HepG2 (cell line): ENCODE results near the gene LLGL2. TPM values are rescaled to one million over a fixed set of nuclear protein-coding genes. Genes with fewer than 3 reads are reported as not detected.

Experiments used
- AHR ChIP-seq: IDR thresholded peaks from 2 replicates; pipeline ENCODE4 v1.6.1; 2018; ENCODE audit warnings: missing genetic modification reagents, missing compliant biosample characterization
- CAMTA2 ChIP-seq: sonication (generic); formaldehyde crosslinking; IDR thresholded peaks from 2 replicates; pipeline ENCODE4 v1.4.0; 2020; ENCODE audit warnings: mild to moderate bottlenecking, missing genetic modification reagents, borderline replicate concordance
- CBX1 ChIP-seq: IDR thresholded peaks from one replicate; pipeline ENCODE4 v1.6.1; 2016; ENCODE audit warnings: antibody characterized with exemption, low read depth
- E2F5 ChIP-seq: sonication (generic); formaldehyde crosslinking; conservative IDR thresholded peaks from 2 replicates; pipeline ENCODE4 v1.4.0; 2020; ENCODE audit warnings: missing genetic modification reagents
- HCFC1 ChIP-seq: fragments of 150-350 bp; IDR thresholded peaks from 2 replicates; pipeline ENCODE4 v1.6.1; 2014; ENCODE audit warnings: low read depth, low read length
- HOXA9 ChIP-seq: sonication (generic); formaldehyde crosslinking; IDR thresholded peaks from 2 replicates; pipeline ENCODE4 v1.8.1; 2022; ENCODE audit warnings: missing genetic modification reagents, mild to moderate bottlenecking, moderate library complexity, borderline replicate concordance
- JUND ChIP-seq: sonication (generic); formaldehyde crosslinking; IDR thresholded peaks from 2 replicates; pipeline ENCODE4 v1.8.0; 2022; ENCODE audit warnings: mild to moderate bottlenecking, missing genetic modification reagents
- MAFF ChIP-seq: IDR thresholded peaks from 2 replicates; pipeline ENCODE4 v1.6.1; 2011; ENCODE audit warnings: low read depth, low read length, improper control_type of control experiment
- MED13 ChIP-seq: sonication (generic); formaldehyde crosslinking; IDR thresholded peaks from 2 replicates; pipeline ENCODE4 v1.5.0; 2020; ENCODE audit warnings: missing genetic modification reagents
- MLX ChIP-seq: IDR thresholded peaks from 2 replicates; pipeline ENCODE4 v1.6.1; 2016
- NKX3-1 ChIP-seq: sonication (generic); formaldehyde crosslinking; IDR thresholded peaks from 2 replicates; pipeline ENCODE4 v1.5.0; 2020; ENCODE audit warnings: missing genetic modification reagents
- ONECUT2 ChIP-seq: sonication (generic); formaldehyde crosslinking; IDR thresholded peaks from 2 replicates; pipeline ENCODE4 v1.4.0; 2020; ENCODE audit warnings: missing genetic modification reagents
- PBX3 ChIP-seq: sonication (generic); formaldehyde crosslinking; IDR thresholded peaks from 2 replicates; pipeline ENCODE4 v1.8.1; 2023; ENCODE audit warnings: missing genetic modification reagents, inconsistent platforms, borderline replicate concordance
- PHF8 ChIP-seq: sonication (generic); formaldehyde crosslinking; IDR thresholded peaks from 2 replicates; pipeline ENCODE4 v1.5.0; 2020; ENCODE audit warnings: missing genetic modification reagents
- POLR2AphosphoS5 ChIP-seq: IDR thresholded peaks from 2 replicates; pipeline ENCODE4 v1.6.1; 2012; ENCODE audit warnings: low read depth, low read length
- REL ChIP-seq: sonication (generic); formaldehyde crosslinking; conservative IDR thresholded peaks from 2 replicates; pipeline ENCODE4 v1.8.0; 2022; ENCODE audit warnings: mild to moderate bottlenecking, missing genetic modification reagents, moderate library complexity
- TARDBP ChIP-seq: sonication (generic); formaldehyde crosslinking; IDR thresholded peaks from 2 replicates; pipeline ENCODE4 v1.8.0; 2022; ENCODE audit warnings: mild to moderate bottlenecking, missing genetic modification reagents
- U2AF2 ChIP-seq: fragments of 200-400 bp; formaldehyde crosslinking; IDR thresholded peaks from 2 replicates; pipeline ENCODE4 v1.6.1; 2017; ENCODE audit warnings: low read depth, mild to moderate bottlenecking, low read length
- ZBTB21 ChIP-seq: sonication (generic); formaldehyde crosslinking; IDR thresholded peaks from 2 replicates; pipeline ENCODE4 v1.4.0; 2020; ENCODE audit warnings: missing genetic modification reagents
- ZNF10 ChIP-seq: sonication (generic); formaldehyde crosslinking; IDR thresholded peaks from 2 replicates; pipeline ENCODE4 v1.4.0; 2020; ENCODE audit warnings: mild to moderate bottlenecking, low read depth, missing genetic modification reagents, borderline replicate concordance
- ZNF34 ChIP-seq: sonication (generic); formaldehyde crosslinking; IDR thresholded peaks from 2 replicates; pipeline ENCODE4 v1.4.0; 2020; ENCODE audit warnings: mild to moderate bottlenecking, missing genetic modification reagents, borderline replicate concordance
- ZNF564 ChIP-seq: sonication (generic); formaldehyde crosslinking; IDR thresholded peaks from 2 replicates; pipeline ENCODE4 v1.8.1; 2023; ENCODE audit warnings: mild to moderate bottlenecking, missing genetic modification reagents
- ZNF644 ChIP-seq: IDR thresholded peaks from 2 replicates; pipeline ENCODE4 v1.6.1; 2016; ENCODE audit warnings: low read depth
- ZNF772 ChIP-seq: sonication (generic); formaldehyde crosslinking; IDR thresholded peaks from 2 replicates; pipeline ENCODE4 v1.5.0; 2020; ENCODE audit warnings: mild to moderate bottlenecking, missing genetic modification reagents
- ZSCAN25 ChIP-seq: sonication (generic); formaldehyde crosslinking; IDR thresholded peaks from 2 replicates; pipeline ENCODE4 v1.8.0; 2022; ENCODE audit warnings: mild to moderate bottlenecking, missing genetic modification reagents
- polyA plus RNA-seq, 8 experiments: library from polyadenylated mRNA; depleted of rRNA in 3 of 8; stranded (reverse) in 7 of 8; unstranded in 1 of 8; fragments of >200 nt; fragmentation: Illumina TruSeq in 4 of 8; extraction: Trizol in 4 of 8; gene quantifications; 2 replicates each; pipeline versions ENCODE4 v1.2.1 to v1.2.3, GENCODE V29; 2011 to 2016; ENCODE audit warnings: low read depth in 4 of 8, missing spikeins in 1 of 8, mixed read lengths in 1 of 8; ENCODE audit not compliant: insufficient read depth in 1 of 8
- total RNA-seq, 5 experiments: library from RNA; depleted of rRNA; stranded (reverse); fragments of >200 nt; fragmentation: Illumina TruSeq; extraction: Trizol; gene quantifications; 2 replicates each; pipeline ENCODE4 v1.2.3, GENCODE V29; 2016; ENCODE audit warnings: low read depth in 1 of 5
- TF ChIP-seq, protein P1 (sequence below): sonication (generic); formaldehyde crosslinking; IDR thresholded peaks from 2 replicates; pipeline ENCODE4 v1.5.0; 2020; ENCODE audit warnings: missing genetic modification reagents, mild to moderate bottlenecking, borderline replicate concordance
- TF ChIP-seq, protein P2 (sequence below), 2 experiments: fragments of 450-650 bp in 1 of 2; sonication (generic) in 1 of 2; formaldehyde crosslinking; IDR thresholded peaks; 2 replicates each; pipeline versions ENCODE4 v1.5.0 to v1.8.0; 2020 to 2022; ENCODE audit warnings: mild to moderate bottlenecking in 1 of 2, missing genetic modification reagents in 1 of 2

LLGL2 gene
- total and polyA plus RNA-seq, 2 of the 13 experiments (the other 11 are each of a cell fraction or from before 2014, with no cell fraction given) = 83.0 to 86.7 TPM

- TF ChIP-seq TARDBP (CRISPR knock-in tag) (peak; percentile 96), ZNF644 (peak; percentile 45; the same call in 1 of the 2 replicates), PBX3 (CRISPR knock-in tag) (no peak), U2AF2 (no peak), ZBTB21 (CRISPR knock-in tag) (no peak), MAFF (no peak), HCFC1 (no peak), ZNF10 (CRISPR knock-in tag) (no peak), PHF8 (CRISPR knock-in tag) (no peak), AHR (no peak; the same call in 1 of the 2 replicates), ZSCAN25 (CRISPR knock-in tag) (peak; percentile 83; the same call in 1 of the 2 replicates), ONECUT2 (CRISPR knock-in tag) (no peak), E2F5 (CRISPR knock-in tag) (peak; percentile 87), JUND (CRISPR knock-in tag) (no peak), MED13 (peak; percentile 90; the same call in 1 of the 2 replicates), REL (CRISPR knock-in tag) (0 out of 2 replicates have a peak, but pooled peaks have one; percentile 46), CAMTA2 (CRISPR knock-in tag) (no peak; the same call in 1 of the 2 replicates), CBX1 (peak; percentile 83), ZNF772 (CRISPR knock-in tag) (peak; percentile 95), MLX (peak; percentile 51; the same call in 1 of the 2 replicates), HOXA9 (CRISPR knock-in tag) (no peak), ZNF34 (CRISPR knock-in tag) (no peak), ZNF564 (no peak), POLR2AphosphoS5 (0 out of 2 replicates have a peak, but pooled peaks have one; percentile 35), NKX3-1 (CRISPR knock-in tag) (no peak)
- TF ChIP-seq, protein P1, sequence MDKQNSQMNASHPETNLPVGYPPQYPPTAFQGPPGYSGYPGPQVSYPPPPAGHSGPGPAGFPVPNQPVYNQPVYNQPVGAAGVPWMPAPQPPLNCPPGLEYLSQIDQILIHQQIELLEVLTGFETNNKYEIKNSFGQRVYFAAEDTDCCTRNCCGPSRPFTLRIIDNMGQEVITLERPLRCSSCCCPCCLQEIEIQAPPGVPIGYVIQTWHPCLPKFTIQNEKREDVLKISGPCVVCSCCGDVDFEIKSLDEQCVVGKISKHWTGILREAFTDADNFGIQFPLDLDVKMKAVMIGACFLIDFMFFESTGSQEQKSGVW (CRISPR knock-in tag) = peak; percentile 46; the same call in 1 of the 2 replicates
- TF ChIP-seq, protein P2, sequence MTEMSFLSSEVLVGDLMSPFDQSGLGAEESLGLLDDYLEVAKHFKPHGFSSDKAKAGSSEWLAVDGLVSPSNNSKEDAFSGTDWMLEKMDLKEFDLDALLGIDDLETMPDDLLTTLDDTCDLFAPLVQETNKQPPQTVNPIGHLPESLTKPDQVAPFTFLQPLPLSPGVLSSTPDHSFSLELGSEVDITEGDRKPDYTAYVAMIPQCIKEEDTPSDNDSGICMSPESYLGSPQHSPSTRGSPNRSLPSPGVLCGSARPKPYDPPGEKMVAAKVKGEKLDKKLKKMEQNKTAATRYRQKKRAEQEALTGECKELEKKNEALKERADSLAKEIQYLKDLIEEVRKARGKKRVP (CRISPR knock-in tag; IDR thresholded peaks at IDR 0.05) = no peak
These were observed 13.6 kb upstream of the LLGL2 start (continued) for GRCh38 chr17:75511610-75512575.
